Amygdala (tissue), 56 donors: ENCODE measurements around the gene ENDOV.

Source experiments
- DNase-seq, 56 donors: peaks; one replicate each; lab custom pipeline; 2025; lab: John Stamatoyannopoulos, UW

The ENDOV gene

DNA sequence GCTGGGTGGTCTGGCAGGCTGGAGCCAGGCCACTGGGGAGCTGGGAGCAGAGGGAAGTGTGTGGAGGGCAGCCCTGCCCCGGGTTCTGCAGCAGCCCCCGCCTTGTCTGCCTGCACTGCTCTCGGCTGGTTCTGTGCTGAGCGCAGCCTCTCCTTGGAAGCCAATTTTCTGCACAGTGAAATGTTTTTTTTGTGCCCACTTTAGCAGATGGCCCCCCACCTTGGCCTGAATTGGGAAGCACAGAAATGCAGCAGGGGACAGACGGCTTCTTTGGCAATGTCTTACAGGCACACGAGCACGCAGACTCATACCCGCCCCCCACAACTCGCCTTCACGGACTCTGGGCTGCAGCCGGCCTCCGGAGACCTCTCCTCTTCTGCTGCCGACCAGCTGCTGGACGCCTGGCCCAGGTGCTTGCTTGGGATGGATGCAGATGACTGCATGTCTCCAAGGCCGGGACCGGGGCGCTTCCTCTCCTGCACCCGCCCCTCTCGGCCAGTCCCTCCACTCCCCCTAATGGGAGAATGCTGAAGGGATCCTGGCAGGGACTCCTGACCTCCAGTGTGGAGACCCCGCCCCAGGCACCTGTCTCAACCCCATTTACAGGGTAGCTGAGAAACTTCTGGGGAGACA is 46.7 kb downstream of the ENDOV start:
- DNase-seq: no peak

DNA sequence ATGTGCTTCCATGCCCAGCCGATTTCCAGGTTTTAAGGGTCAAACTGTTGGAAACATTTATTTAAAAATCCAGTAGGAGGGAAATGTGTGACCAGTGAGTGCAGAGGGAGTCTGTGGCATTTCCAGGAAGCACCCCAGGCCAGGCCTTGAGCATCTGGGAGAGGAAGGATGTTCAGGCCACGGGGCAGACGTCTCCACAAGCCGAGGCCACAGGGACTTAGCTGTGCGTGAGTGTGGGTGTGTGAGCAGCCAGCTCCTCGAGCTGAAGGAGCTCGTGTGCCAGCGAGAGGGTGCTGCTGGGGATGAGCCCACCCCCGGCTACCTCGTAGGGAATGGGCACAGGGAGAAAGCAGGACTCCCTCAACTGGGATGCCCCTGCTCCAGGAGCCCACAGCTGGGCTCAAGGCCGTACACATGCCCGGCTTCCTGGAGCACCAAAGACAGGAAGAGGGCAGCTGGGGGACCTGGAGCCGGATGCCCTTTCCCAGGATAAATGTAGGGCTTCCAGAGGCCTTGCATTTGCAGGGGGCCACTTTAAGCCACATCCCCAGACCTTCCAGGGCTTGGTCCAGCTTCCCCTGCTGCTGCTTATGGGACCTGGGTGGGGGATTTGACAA is 48.9 kb downstream of the ENDOV start:
- no peak for DNase-seq

DNA sequence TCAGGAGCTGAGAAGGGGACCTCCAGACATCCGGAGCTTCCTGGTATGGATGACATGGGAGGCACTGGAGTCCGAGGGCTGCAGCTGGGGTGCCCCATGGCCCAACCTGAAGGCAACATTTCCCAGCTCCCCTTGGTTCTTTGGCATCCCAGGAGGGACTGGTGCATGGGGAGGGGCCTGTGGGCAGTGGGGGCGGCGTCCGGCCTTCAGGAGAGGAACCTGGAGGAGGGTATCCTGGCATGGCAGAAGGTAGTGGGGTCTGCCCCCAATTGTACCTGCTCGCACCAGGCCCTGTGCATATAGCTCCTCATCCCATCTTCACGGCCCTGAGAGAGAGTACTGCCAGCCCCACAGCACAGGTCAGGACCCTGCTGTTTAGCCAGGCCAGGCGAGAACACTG is 49.5 kb downstream of the ENDOV start:
- DNase-seq: no peak

DNA sequence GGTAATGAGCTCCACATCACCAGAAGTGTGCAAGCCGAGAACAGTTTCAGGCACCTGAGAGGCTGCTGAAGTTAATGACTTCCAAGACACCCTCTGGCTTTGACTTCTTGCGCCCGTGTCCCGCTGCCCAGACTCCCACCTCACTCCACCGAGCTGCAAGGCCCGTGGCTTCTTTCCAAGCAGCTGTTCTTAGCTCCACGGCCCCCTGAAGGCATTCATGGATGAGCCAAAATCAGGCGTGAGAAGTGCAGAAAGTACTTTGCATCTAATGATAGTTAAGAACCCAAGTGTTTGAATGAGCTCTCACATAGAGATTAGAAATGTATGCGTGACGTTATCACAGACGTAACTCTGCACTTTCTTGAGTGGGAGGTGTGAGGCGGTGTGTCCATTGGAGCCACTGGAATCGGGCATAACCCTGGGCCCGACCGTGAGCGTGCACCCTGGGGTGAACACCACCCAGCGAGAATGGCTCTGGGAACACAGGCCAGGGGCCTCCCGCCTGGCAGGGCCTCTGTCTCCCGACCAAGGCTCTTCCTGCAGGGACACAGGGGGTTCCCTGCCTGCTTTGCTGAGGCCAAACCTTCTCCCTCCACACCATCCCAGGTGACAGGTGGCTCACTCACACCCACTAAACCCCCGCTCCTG is 50.5 kb downstream of the ENDOV start:
- no peak for DNase-seq

DNA sequence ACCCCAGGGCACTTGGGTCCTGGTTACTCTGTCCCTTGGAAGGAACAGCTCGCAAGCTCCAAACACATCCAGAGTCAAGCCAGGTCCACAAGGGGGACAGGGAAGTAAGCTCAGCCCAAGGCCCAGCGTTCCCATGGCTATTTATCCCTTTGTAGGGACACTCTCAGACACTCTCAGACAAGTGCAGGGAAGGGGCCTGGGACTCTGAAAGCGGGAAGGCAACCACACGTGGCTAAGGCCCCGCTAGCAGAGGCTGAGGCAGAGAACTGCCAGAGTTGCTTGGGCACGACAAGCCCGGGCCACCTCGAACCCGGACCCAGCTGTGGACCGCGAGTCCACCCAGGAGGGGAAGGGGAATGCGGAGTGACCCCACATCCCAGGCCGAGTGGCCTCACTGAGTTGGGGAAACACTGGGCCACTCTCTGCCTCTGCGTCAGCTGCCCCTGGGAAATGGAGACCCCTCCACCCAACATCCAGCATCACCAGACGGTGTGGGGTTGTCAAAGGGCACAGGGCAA is 51.3 kb downstream of the ENDOV start:
- no peak for DNase-seq

DNA sequence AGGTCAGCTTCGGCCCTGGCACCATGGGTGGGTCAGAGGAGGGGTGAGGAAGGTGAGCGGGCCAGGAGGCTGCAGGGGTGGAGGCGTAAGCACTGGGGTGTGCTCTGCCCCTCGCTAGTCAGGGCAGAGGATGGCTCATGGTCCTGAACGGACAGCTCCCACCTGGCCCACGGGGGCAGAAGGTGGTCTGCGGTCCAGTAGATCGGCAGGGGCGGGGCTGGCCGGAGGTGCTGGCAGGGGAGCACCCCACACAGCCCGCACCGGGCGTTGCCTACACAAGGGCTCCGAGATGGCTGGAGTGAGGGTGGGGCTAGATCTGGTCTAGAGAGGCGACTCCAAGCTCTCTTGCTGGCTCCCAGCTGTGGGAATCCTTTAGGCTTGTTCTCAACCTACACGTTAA is 53.3 kb downstream of the ENDOV start:
- DNase-seq: no peak

DNA sequence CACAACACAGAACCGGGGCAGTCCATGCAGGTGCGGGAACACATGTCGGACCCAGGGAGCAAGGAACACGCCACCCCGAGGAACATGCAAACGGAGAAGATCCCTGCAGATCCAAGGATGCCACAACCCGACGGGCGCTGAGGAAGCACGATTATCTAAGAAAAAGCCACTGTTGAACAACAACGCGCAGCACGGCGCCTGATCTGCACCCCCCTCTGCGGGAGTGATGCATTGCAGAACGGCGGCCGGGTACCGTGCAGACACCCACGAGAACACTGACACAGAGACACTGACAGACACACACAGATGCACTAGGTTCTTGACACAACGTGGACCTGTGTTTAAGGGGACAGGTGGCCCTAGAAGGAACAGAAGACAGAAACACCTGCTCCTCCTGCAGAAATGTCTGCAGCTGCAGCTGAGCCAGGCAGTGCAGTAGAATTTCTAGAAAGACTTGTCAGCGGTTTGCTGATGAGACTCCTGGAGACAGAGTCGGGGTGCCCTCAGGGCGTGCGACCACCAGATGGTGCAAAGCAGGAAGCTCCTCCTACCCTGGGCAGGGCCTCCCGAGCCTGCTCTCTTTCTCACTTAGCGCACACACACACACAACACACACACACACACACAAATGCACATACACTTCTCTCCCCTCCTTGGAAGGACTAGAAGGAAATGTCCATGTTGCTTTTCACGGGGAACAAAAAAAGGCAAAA is 54.0 kb downstream of the ENDOV start:
- peak in 2 of 56 donors; percentile 25 to 35 for DNase-seq

DNA sequence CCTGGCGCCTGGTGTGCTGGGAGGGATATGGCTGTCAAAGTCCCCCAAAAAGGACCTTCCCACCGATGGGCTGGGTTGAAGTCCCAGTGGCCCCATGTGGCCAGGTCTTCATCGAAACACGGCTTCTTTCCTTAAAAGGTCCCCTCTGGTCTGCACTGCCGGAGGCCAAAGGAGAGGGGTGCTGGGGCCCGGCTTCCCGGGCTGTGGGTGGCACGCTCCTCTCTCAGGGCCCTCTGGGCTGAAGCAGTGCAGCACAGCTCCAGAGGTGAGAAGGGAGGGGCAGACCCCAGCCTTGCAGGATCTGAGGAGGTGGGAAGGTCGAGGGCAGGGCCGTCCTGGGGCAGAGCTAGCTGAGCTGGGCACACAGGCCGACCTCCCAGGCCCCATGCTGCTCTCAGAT is 54.7 kb downstream of the ENDOV start:
- DNase-seq: no peak

DNA sequence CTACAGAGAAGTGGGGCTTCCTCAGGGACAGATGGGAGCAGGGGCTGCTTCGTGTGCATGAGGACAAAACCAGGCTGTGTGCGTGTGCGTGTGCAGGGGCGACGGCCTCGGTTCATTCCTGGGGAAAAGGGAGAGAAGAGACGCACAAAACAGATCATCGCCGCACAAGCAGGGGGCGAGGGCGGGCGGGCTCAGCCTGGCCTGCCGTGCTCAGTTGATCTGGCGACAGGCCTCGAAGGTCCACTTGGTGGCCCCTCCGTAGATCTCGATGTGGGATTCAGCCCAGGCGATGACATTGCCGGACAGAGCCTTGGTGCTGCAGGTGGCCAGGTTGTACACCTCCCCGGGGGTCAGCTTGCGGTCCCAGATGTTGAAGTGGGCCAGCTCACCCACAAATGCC is 55.6 kb downstream of the ENDOV start:
- no peak for DNase-seq

DNA sequence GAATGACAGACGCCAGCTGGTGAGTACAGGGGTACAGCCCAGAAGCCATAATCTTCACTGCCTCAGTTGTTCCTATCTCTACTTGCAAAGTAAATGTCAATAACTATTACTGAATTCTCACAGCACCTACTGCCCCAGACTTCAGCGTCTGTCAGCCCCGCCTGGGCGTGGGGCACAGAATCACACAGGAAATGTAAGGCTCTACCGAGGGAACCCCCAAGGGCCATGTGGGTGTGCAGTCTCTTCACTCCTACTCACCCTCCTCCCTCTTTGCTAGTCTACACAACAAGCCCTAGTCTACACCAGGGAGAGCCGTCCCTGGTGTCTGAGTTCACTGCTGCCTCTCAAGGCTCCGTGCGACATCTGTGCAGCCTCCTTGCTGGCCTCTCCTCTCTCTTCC is 57.0 kb downstream of the ENDOV start:
- no peak for DNase-seq

DNA sequence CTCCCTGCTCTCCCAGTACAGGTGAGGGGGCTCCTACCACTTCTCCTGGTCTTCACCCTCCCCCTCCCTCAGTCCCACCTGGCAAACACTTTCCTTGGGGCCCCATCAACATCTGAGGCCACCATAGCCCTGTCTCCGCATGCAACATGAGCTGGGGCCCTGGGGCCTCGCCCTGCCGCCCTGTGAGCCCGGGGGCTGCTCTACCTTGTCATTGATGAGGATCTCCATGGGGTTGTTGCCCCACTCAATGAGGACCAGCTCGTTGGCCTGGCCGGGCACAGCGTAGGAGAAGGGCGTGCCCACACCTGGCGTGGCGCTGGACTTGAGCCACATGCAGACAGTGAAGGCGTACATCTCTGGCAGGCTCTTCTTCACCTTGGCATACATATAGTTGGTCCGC is 58.0 kb downstream of the ENDOV start:
- DNase-seq: no peak

DNA sequence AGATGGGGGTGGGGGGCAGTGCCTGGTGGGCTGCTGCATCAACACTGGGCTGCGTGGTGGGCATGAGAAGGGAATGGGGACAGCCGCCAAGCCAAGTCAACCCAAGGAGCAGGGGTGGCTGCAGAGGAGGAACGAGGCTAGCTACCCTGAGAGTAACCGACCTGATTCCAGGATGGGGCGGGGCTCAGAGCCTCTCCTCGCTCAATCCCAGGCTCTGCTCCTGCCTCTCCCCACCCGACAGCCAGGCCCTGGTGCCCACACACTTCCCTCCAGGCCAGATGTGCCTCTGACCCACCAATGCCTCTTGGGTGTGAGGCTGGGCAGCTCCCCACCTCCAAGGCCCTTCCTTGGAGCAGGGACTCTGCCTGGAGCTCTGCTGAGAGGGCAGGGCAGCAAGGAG is 58.7 kb downstream of the ENDOV start:
- no peak for DNase-seq

DNA sequence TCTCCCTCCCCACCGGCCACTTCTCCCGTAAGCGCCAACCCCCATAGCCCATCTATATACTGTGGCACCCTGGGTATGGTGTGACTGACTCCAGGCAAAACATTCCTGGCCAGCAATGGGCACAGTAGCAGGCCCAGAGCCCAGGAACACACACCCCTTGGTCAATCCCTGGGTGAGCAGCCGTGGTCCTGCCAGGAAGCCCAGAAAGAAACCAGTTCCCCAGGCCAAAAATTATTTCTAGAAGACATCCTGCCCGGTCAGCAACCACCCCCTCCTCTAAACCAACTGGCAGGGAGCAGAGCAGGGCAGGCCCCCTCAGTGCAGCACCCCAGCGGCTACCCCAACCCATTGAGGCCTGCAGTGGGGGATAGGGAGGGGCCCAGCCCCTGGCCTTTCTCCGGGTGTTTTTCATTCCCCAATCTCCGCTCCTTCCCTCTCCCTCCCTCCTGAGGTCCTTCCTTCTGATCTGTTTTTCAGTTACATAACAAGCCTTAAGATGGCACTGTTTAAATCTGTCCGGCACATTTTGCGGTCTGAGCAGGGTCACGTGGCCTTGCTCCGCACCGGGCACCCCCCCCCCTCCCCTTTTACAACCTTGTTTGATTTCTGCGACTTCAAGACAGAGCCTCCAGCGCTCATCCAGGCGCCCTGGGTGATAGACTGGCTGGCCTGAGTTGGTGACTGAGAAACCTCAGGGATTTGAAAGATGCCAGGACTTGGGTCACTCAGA is 59.4 kb downstream of the ENDOV start:
- DNase-seq: peak in 10 of 56 donors; percentile 18 to 51 (median 32)

DNA sequence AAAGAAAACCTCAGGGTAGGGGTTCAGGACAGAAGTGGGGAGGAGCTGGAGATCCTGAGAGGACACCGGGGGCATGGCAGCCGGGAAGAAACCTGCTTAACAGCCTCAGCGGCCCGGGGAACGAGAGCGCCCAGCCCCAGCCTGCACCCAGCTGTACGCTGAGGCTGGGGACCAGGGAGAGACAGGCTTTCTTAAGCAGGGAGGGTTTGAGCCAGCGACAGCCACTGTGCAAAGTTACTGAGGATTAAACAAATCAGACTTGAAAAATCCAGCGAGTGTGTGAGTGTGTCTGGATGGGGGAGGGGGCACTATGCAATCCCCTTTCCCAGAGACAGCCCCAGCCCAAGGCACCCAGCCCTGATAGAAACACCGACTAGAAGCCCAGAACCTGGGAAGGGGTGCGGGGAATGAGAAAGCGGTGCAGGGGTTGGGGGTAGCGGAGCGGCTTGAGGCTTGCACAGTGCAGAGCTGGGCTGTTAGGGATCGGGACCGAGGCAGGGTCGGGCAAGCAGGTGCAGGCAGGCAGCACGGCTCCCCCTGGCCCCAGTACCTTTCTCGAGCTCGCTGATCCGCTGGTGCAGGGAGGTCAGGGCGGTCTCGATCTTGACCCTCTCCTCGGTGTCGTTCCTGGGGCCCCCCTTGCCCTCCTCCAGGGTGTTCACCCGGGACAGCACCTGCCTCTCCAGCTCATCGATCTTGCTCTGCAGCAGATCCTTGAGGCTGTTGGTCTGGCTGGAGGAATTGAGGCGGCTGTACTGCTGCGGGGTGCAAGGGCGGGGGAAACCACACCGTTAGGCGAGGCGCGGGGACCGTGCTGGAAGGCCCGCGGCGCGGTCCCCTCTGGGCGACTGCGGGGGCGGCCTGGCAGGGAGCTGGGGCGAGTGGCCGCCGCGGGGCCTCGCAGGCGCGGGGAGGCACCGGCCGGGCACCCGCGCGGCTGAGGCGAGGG is 60.3 kb downstream of the ENDOV start:
- DNase-seq: no peak

DNA sequence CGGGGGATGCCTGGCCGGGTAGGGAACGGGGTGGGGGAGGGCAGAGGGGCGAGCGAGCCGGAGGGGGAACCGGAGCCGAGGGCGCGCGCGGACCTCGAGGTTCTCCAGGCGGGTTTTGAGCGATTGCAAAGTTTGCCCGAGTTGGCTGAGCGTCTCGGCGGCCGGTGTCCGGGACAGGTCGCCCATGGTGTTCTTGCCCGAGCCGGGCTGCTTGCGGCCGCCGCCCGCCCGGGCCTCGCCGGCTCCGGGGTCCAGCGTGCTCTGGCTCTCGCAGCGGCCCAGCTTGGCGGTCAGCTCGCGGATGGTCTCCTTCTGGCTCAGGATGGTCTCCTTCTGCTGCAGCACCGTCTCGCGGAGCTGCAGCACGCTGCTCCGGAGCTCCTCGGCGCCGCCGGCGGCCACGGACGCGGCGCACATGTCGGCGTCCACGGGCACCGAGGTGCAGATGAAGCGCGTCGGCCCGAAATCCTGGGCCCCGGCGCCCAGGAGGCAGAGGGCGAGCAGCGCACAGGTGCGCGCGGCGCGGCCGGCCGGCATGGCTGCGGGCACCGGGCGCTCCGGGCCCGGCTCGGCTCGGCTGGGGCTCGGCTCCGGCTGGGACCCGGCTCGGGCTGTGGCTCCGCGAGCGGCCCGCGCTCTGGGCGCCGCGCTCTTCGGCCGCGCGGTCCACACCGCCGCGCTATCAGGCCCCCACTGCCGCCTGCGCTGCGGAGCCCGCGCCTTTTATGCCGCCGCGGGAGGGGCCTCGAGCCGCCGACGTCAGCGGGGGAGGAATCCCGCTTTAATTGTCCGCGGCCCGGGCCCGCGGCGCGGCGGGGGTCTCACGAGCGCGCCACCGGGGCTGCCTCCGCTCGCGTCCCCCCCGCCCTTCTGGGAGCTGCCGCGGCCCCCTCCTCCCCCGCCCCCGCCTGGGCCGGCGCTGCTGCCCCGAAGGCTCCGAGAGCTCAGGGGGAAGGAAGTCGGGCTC is 61.2 kb downstream of the ENDOV start, which contains the start of gene NPTX1:
Gene NPTX1, minus strand, starts transcription at position 698 of the 967 bp plus-strand sequence. Its CDS starts 161 bp downstream, at position 537.
- peak in 6 of 56 donors; percentile 15 to 42 (median 27) for DNase-seq

DNA sequence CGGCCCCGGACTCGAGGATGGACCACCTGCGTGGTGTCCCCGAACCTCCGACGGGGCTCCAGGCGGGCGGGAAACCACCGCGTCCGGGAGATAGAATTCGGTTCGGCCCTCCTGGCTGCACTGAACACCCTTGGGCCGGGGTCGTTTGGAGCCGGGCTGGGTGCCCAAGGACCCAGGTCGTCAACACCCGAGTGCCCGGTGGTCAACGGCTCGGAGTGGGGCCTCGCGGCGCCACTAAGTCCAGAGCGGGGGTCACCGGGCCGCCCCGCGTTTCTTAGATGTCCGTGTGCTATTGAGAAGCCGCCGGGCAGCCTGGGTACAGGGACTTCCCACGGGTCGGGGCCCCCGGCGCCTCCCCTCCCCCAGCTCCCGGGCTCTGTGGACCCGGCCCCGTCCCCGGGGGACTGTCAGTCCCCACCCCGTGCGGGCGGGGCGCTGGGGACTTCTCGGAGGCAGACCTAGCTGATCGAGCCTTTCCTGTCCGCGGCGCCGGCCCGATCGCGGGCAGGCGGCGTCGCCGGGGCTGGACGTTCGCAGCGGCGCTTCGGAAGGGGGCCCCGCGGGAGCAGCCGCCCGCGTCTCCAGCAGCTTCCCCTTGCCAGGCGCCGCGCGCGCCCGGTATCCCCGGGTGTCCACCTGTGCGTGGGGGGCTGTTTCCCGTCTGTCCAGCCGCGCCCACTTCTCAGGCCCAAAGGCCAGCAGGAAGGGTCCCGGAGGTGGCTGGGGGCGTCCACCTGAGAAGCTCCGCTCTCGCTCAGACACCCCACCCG is 62.1 kb downstream of the ENDOV start:
- DNase-seq: no peak
